Tibial nerve (tissue), 3 donors: Measurements from ENCODE around the gene CRX.

Source experiments
- CTCF ChIP-seq, 5 experiments: fragments of 200-600 bp in 3 of 5; fragments of 450-650 bp in 2 of 5; sonication (generic) in 3 of 5; IDR thresholded peaks; one replicate each; pipeline ENCODE4 v1.5.1; 2016 to 2019; ENCODE audit warnings: antibody characterized with exemption in 5 of 5, mild to moderate bottlenecking in 3 of 5, moderate library complexity in 2 of 5
- POLR2A ChIP-seq, 2 donors: fragments of 450-650 bp; IDR thresholded peaks; one replicate each; pipeline ENCODE4 v1.6.1; 2017; ENCODE audit warnings: antibody characterized with exemption in 2 of 2, mild to moderate bottlenecking in 2 of 2, moderate library complexity in 2 of 2

GRCh38 chr19:47792616-47793015 is 29.1 kb upstream of the CRX start:
- TF ChIP-seq CTCF (IDR thresholded peaks at IDR 0.05), result no peak
- TF ChIP-seq POLR2A (IDR thresholded peaks at IDR 0.05), result no peak
